Stimulated activated CD8-positive, alpha-beta memory T cell treated with anti-CD3 and anti-CD28 coated beads, Interleukin-7, amount 100 ng/mL, for 1 hour (primary cell): ENCODE data around the gene TREX2.

ENCODE experiments used
- DNase-seq, 2 donors: peaks; one replicate each; pipeline ENCODE4 v3.0.0-alpha.2; 2020; ENCODE audit warnings: low read depth in 2 of 2

The TREX2 gene

DNA sequence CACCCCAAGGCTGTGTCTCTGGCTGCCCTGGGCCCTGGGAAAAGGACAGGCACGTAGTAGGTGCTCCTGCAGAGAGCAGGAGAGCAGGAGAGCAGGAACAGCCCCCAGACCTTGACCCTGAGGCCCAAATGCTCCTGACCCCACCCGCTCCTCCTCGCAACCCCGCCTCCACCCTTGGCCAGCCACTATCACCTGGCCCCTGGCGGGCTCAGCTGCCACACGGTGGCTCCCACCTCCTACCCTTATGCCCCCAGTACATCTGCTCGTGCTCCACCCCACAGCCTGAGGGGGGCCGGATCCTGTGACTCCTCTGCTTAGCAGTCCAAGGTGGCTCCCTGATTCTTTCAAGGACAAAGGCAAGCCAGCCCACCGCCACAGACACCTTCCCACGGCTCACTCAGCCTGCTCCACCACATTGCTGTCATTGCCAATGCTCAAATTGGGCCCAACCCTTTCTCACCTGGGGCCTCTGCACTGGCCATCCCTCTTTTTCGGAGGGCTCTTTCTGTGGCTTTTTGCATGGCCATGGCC is 30.0 kb upstream of the TREX2 start:
- no peak for DNase-seq

DNA sequence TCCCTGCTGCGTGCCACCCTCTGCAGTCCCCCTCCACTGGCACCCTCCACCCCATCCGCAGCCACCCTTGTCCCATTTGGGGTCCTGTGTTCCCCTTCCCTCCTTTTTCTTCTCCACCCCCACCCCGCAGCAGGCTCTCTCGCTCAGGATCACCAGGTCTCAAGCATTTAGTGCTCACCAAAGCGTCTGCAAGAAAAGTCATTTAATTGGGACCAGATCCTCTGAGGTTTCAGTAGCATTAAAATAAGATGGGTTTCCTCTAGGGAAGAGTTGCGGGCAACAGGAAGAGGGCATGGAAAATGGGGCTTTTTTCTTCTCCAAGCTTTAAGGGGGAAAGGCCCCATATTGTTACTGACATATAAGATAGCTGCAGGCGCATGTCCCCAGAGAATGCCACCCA is 29.4 kb upstream of the TREX2 start:
- no peak for DNase-seq

DNA sequence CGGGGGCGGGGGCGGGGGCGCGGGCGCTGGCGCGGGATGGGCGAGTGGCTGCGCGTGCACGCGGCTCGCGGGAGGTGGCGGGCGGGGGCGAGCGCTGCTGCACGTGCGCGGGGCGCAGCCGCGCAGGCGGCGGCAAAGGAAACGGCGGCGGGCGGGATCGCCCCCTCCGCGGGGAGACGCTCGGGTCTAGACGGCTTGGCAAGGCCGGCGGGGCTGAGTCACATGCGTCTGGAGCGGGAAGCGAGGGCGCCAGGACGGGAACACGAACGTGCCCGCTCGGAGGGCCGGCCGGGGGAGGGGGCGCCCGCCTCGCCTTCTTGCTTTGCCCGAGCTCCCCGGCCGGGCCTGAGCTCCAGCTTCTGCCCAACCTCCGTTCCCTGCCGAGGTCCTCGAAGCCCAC is 28.9 kb upstream of the TREX2 start:
- DNase-seq, result peak in 1 of 2 donors; percentile 17

DNA sequence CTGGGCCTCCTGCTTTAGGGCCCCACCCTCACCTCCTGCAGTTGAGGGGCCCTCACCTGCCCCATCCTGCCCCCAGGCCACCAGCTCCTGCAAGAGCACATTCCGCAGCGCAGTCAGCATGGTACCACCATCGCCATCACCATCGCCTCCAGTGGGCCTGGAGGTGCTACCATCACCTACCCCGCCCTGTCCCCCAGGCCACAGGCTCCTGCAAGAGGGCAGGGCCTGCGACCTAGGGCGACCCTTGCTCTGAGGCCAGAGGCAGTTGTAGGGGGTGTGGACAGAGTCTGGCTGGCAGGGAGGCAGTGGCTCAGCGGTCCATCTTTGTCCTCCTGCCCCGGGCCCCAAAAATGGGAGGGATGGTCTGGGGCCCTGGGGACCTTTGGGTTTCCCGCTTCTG is 28.4 kb upstream of the TREX2 start:
- DNase-seq, result no peak

DNA sequence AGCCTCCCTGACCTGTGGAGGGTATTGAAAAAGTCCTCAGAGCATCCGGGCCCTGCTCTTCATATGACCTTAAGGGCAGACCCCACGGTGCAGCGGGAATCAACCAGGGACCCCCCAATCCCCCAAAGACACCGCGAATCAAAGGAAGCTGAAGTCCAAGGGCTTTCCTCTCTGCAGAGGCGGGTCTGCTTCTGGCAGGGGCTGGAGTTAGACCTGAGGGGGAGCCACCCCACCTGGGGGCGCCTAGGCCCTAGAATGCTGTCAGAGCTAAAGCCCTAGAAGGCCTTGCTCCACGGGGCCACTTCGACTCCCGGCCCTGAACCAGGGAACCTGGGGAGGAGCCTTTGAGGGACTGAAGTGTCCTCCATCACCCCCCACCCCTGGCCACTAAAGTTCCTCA is 27.3 kb upstream of the TREX2 start:
- DNase-seq, result no peak

DNA sequence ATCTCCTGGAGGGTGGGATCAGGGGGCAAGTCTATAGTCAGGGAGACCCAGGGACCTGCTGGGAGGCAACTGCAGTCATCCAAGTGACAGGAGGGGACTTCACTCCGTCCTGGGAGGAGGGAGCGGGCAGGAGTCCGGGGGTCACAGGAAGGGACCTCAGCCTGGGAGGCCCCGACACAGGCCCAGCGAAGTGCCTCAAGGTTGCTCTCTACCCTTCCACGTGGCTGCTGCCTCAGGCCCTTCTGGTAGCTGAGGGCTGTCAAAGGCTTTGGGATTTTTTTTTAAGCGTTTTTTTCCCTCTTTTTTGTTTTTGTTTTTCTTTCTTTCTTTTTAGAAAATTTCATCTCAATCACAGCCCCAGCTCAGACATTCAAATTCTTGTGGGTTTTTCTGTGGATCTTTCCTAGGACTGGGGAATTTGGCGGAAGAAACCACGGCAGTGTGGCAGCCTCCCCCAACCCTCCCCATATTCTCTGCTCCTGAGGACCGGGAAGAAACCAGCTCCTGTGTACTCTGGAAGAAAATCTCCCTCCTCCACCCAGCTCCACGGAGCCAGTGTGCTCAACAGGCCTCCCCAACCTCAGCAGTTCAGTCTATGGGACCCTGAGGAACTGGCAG is 25.9 kb upstream of the TREX2 start:
- DNase-seq, result no peak

DNA sequence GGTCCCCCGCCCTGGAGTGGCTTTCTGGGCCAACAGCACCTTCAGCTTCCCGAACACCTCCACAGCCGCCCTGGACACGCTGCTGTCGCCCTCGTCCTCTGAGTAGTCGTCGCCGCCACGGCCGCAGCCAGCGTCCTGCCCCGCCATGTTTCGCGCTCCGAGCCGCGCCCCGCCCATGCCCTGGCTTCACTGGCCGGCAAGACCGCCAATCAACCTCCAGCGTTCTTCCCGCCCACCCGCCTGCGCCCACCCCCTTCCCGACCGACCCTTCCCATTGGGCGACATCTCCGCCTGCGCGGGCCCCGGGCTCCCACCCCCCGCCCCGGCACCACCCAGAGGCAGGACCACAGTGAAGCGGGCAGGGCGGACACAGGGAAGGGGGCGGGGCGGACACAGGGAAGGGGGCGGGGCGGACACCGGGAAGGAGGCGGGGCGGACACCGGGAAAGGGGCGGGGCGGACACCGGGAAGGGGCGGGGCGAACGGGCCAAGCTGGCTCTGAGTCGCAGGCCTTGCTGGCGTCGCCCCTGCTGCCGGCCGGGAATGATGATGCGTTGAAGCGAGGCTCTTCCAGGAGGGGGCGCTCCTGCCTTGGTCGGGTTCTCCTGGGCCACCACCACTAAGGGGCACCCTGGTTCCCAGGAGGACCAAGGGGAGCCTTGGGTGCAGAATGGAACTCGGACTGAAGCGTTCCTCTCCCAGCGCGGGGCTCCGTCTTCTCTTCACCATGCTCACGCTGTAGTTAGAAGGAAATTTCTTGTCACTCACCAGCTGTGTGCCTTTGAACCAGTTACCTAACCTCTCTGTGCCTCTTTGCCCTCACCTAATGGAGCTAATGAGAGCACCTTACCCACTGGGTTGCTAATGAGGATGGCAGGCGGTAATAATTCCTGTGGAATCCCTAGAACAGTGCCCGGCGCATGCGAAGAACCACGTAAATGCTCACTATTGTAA is 24.8 kb upstream of the TREX2 start, which contains the start of gene HAUS7:
Gene HAUS7 (minus strand): TSS at position 166 of the 953 bp plus-strand sequence. CDS start 19 bp downstream, at position 147.
- DNase-seq, result peak; percentile 65 to 76

DNA sequence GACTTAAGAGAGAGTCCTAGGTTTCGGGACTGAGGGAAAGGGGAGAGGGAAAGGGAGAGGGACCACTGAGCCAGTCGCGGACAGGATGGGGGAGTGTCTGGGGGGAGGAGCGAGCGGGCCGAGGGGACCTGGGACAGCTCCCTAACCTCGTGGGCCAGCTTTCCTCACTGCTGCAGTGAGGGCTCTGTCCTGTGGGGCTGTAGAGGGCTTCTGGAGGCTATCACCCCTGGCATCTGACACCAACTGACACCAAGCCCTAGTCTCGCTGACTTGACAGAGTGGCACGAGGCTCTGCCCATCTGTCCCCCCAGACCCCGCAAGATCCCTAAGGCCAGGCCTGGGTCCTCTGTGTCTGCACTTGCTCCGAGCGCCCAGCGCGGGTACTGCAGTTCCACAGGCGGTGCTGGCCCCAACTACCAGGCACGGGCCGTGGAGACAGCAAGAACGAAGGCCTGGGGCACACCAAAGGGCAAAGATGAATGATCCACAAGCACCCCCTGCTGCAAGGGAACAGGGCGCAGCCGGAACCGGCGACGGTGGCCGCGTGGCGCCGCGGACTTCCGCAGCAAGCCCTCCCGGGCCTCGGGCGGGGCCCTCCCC is 24.1 kb upstream of the TREX2 start:
- DNase-seq, result no peak

DNA sequence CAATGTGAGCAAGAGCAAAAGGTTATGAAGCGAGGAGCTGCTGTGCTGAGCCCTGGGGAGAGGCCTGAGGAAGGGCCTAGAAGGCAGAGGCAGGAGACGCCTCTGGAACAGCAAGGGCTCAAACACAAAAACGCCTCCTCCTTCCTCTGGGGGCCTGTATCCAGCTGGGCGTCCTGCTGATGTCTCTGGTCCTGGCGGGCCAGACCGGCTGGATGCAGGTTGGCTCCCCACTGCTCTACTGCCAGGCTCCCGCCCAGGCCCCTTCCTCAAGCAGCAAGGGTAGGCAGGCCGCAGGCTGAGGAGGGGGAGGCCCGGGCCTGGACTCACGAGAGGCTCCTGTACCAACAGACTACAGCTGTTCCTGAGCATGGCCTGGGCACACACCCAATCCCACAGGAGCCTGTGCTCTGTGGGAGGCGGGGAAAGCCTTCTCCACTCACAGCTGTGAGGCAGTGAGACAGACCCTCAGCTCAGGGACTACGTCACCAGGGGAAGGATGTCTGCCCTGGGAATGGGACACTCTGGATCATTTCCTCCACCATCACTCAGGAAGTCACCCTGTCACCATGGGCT is 22.2 kb upstream of the TREX2 start:
- DNase-seq, result no peak

DNA sequence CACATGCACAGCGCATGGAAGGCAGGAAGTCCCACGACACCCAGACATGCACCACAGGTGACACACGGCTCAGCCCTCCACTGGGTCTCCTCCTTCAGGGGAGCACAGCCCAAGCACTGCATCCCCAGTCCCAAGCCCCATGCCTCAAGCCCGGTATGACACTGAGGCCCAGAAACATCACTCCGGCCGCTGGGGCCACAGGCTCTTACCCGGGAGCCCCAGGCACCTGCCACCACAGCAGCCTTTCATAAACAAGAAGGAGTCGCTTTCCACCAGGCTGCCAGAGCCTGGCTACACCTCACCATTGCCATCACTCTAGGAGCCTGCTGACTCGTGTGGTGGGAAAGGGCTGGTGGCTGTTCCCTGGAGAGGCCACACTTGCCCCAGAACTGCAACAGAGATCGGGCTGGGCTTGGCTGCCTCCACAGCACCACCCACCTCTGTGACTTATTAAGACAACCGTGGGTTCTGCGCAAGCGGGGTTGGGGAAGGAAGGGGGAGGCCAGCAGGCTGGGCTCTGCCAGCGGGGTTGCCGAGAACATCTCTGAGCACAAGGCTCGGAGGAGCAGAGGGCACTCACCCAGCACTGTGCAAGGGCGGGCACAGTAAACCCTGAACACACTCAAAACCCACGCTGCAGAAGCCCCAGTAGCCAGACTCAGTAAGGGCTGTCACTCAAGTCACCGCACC is 20.0 kb upstream of the TREX2 start:
- no peak for DNase-seq

DNA sequence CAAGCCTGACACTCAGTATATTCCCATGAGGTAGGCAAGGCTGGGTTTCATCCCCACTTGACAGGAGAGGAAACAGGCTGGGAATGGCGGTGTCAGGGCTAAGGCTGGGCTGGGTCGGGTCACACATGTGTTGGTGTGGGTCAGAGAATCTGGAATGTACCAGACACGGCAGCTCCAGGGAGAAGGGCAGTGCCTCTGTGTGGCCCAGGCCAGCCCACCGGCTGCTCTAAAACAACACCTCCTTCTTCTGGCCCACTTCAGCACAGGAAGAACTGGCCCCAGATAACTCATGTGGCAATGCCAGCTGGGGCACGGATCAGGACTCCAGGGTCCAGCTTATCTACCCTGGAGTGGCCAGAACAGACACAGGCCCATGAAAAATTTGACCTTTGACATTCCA is 18.3 kb upstream of the TREX2 start:
- no peak for DNase-seq

DNA sequence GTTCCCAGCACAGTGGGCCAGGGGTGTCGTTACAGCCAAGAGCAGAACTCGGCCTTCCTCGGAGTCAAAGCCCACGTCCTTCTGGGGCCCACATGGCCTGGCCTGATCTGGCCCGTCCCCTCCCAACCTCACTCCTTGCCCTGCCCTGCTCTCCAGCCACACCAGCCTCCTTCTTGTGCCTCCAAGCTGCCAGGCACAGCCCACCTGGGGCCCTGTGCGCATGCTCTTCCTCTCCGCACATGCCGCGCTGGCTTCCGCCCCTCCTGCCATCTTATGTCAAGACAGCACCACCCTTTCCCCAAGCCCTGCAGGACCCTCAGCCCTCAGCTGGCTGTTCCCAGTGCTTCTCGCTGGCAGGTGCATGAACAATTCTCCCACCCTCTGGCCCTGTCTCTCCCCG is 17.7 kb upstream of the TREX2 start:
- DNase-seq, result no peak

DNA sequence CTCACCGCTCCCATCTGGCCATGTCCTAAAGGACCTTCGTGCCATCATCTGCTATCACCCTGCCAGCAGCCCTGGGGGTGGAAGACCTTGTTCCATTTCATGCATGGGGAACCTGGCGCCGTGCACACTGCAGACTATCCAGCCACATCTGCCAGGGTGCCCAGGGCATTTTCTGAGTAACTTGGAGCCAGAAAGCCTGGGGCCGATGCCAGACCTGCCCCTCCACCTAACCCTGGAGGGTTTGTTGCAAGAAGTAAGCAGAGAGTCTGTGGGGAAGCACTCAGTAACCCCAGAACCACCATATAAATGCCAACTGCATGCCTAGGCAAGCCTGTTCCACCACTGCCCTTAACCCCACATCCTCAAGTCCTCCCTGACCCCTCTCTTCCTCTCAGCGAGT is 17.2 kb upstream of the TREX2 start:
- DNase-seq, result no peak

DNA sequence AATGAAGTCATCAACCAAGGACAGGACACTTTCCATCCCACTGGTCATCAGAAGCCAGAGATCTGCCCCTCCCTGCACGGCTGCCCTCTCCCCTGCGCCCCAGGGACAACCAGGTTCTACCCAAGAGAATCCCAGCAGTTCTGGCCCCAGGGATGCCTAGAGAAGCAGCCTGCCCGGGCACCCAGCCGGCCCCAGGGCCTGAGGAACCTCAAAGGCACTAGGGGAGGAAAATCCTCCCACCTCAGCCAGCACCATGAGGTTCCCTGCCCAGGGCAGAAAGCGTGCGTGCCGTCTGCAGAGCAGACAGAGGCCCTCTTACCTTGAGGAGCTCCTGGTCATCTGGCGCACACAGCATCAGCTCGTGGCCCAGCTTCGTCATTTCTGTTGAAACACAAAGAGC is 16.4 kb upstream of the TREX2 start:
- no peak for DNase-seq

DNA sequence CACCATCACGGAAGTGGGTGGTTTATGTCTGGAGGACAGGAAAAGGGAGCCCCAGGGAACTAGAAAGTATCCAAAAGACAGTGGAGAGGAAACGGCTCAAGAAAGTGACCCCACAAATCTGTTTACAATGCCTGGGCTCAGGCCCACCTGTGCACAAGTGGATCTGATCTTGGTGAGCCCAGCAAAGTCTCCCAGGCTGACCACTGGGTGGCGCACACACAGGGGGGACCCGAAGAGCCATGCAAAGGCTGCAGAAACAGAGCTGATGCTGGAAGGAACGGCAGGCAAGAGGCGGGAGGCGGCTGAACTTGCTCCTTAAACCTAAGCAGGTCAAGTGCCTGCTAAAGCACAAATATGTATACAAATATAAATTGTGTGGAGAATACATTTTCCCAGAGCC is 15.0 kb upstream of the TREX2 start:
- DNase-seq, result peak in 1 of 2 donors; percentile 10

DNA sequence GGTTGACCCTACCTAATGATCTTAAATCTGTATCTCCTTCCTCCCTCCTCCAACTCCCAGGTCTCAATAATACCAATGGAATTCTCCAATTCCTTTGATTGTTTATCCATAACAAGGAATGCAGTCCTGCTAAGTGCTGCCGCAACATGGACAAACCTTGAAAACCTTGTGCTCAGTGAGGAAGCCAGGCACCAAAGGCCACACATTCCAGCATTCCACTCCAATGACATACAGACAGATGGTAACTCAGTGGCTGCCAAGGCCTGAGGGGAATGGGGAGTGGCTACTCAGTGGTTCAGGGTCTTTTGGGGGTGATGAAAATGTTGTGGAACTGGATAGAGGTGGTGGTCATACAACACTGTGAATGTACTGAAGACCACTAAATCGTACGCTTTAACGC is 14.1 kb upstream of the TREX2 start:
- no peak for DNase-seq

DNA sequence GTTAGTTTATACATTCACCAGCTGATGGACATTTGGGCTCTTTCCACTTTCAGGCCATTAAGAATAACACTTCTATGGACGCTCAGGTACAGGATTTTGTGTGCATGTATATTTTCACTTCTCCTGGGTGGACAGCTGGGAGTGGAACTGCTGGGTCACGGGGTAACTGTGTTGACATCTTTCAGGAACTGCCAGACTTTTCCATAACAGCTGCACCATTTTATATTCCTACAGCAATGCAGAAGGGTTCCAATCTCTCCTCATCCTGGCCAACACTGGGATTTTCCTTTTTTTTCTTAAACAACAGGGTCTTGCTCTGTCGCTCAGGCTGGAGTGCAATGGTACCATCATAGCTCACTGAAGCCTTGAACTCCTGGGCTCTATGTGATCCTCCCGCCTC is 12.6 kb upstream of the TREX2 start:
- no peak for DNase-seq

DNA sequence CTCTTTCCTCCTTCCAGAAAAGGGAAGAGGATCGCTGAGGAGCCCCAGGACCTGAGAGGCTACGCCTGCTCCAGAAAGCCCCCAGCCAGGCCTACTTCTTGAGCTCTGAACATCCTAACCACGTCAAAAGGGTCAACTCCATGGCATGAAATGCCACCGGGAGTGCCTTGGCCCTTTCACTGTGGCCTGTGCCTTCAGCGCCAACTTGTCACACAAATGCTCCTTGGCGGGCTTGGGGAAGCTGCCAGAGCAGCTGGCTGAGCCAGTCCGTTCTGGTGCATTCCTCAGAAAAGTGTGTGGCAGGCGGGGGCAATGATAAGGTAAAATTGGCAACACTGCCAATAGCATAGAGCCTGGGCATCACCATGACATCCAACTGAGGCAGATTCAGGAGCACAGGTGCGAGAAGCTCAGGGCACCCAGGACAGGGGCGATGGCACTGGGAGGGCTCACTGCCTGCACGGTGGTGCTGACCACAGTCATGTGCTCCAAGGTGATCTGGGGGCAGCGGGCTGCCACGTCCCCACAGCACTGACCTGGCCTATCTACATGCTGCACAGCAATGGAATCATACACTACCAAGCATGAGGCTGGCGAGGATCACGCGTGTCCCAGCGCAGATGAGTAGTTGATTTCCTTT is 12.1 kb upstream of the TREX2 start:
- no peak for DNase-seq

DNA sequence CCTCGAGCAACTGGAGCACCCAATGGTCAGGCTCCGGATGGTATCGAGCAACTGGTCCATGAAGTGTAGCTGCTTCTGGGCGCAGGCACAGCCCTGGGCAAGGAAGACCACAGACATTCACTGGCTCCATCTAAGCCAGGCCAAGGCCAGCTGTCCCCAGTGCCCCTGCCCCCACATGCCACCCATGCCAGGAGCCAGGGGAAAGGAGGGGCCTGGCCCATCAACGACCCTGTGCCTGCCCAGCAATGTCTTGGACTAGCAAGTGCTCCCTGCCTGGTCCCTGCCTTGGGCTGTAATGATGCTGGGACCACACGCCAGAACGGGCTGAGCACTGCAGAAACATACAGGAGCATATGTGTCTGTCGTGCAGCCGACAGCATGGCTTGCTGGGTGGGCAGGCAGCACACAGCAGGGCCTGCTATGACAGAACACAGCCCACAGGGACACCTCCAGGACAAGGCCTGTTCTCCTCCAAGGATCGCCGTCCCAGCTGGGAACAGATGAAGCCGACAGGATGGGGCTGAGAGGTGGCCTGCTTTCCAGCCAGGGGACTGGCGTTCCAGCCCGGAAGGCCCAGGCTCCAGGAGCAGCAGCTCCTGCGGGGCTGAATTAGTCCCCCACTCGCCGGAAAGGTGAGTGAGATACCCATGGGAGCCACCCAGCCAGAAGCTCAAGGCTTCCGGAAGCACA is 11.4 kb upstream of the TREX2 start:
- no peak for DNase-seq

DNA sequence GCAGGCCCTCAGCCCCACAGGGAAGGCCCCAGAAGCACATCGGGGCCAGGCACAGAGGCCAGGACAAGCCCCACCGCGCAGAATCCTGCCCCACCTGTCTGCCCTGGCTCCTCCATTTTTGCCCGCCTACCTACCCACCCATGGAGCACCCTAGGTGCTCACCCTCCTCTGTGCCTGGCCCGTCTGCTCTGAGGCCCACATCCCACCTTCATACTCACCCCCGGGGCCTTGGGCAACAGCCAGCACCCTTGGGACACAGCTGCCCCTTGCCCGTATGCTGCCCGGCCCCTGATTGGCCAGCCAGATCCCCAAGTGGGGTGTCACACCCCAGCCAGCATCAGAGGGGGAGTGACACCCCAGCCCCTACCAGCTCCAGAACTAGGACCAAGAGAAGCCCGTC is 10.8 kb upstream of the TREX2 start:
- DNase-seq, result no peak

DNA sequence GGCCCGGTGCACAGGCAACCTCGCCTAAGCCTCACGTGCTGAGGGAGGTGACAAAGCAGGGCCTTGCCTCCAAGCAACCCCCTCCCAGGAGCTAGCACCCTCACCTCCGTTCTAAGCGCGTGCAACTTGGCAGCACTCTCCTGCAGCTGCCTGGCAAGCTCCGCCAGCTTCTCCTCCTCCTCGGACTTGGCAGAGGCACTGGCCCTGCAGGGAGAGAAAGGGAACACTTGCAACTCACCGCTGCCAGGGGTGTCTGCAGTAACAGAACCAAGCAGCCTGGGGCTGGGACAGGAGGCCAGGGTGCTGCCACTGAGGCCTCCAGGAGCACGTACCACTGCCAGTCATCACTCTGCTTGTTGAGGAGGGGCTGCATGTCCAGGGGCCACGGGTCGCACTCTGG is 10.3 kb upstream of the TREX2 start:
- no peak for DNase-seq
